Stimulated activated naive CD8-positive, alpha-beta T cell treated with anti-CD3 and anti-CD28 coated beads, Interleukin-15, Interleukin-2, amounts not matched to agents 100 U/mL and 50 U/mL, for 24 hours (primary cell): ENCODE results near the gene HAND2.

Experiments
- ATAC-seq: fragments of 150-1000 bp; cut with Tn5 transposase; one replicate; pipeline ENCODE4 v1.10.0; 2021
- DNase-seq: peaks from one replicate; pipeline ENCODE4 v3.0.0; 2021

The HAND2 gene

GRCh38 chr4:173520921-173521466 is 9.0 kb downstream of the HAND2 start:
- no peak for DNase-seq
- no peak for ATAC-seq

GRCh38 chr4:173519111-173520101 is 10.6 kb downstream of the HAND2 start:
- ATAC-seq (no peak), DNase-seq (no peak)

- DNase-seq (no peak), ATAC-seq (no peak)
Measured at GRCh38 chr4:173518425-173519102, 11.5 kb downstream of the HAND2 start.

- no peak for ATAC-seq
- no peak for DNase-seq
Measured at GRCh38 chr4:173517781-173518424, 12.1 kb downstream of the HAND2 start.

- DNase-seq (no peak), ATAC-seq (no peak)
Measured at GRCh38 chr4:173516621-173517524, 13.2 kb downstream of the HAND2 start.

GRCh38 chr4:173515458-173515857 is 14.6 kb downstream of the HAND2 start:
- no peak for ATAC-seq
- DNase-seq, result no peak

- no peak for DNase-seq
- no peak for ATAC-seq
Measured at GRCh38 chr4:173514641-173515217, 15.3 kb downstream of the HAND2 start.

- ATAC-seq (no peak), DNase-seq (no peak)
Measured at GRCh38 chr4:173513651-173514050, 16.4 kb downstream of the HAND2 start.

GRCh38 chr4:173511787-173512361 is 18.2 kb downstream of the HAND2 start:
- DNase-seq (no peak), ATAC-seq (no peak)

- no peak for ATAC-seq
- DNase-seq, result no peak
Measured at GRCh38 chr4:173509036-173510001, 20.7 kb downstream of the HAND2 start.

- ATAC-seq (no peak), DNase-seq (no peak)
Measured at GRCh38 chr4:173508386-173509035, 21.5 kb downstream of the HAND2 start.

GRCh38 chr4:173507471-173508385 is 22.3 kb downstream of the HAND2 start:
- DNase-seq, result no peak
- no peak for ATAC-seq

- ATAC-seq (no peak), DNase-seq (no peak)
Measured at GRCh38 chr4:173506597-173507211, 23.3 kb downstream of the HAND2 start.

- DNase-seq (peak; percentile 61), ATAC-seq (peak; percentile 74)
Measured at GRCh38 chr4:173505924-173506518, 24.0 kb downstream of the HAND2 start.

- no peak for ATAC-seq
Measured at GRCh38 chr4:173504181-173504503, 25.9 kb downstream of the HAND2 start.

GRCh38 chr4:173503330-173504180 is 26.5 kb downstream of the HAND2 start:
- DNase-seq (no peak), ATAC-seq (no peak)

More at GRCh38 chr4:173504181-173504503, 25.9 kb downstream of the HAND2 start:
- no peak for DNase-seq
